Measurements from ENCODE around the gene SAXO1. TPM values are rescaled to one million over a fixed set of nuclear protein-coding genes. Genes with fewer than 3 reads are reported as not detected.
A peak's percentile ranks its signal among the peaks of the same experiment; 100 is the strongest.

SAXO1 gene, protein sequence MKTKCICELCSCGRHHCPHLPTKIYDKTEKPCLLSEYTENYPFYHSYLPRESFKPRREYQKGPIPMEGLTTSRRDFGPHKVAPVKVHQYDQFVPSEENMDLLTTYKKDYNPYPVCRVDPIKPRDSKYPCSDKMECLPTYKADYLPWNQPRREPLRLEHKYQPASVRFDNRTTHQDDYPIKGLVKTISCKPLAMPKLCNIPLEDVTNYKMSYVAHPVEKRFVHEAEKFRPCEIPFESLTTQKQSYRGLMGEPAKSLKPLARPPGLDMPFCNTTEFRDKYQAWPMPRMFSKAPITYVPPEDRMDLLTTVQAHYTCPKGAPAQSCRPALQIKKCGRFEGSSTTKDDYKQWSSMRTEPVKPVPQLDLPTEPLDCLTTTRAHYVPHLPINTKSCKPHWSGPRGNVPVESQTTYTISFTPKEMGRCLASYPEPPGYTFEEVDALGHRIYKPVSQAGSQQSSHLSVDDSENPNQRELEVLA
- total RNA-seq (1 to 10 TPM in 1 of 2 experiments, under 1 TPM in 1; 0.29 to 1.0 TPM), polyA plus RNA-seq (under 1 TPM; 0.09 to 0.34 TPM)

DNA sequence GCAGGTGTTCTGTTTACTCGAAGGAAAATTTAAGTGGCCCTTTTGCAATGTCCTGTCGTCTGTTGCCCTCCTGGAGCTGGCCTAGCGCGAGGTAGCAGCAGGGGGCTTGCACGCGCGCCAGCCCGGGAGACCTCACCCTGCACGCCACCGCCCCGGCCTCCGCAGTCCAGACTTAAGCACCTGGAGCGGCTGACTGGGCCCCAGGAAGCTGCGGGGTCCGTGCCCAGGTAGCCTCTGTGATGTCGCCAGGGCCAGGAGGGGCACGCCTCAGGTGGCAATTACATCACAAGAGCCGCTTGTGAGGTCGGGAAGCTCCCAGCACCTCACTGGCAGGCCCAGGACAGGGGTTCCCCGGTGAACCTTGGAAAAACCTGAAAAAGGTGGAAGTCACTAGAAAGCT, at the start of gene SAXO1:
Gene SAXO1 (minus strand): TSS at position 195 of the 400 bp plus-strand sequence. CDS start 301 bp downstream, outside the sequence.
- Histone ChIP-seq H3K4me1 (ENCODE audit: insufficient read depth, low read length) (no peaks in the 10 kb centered on the region), H3K4me3 (ENCODE audit: low read length in 2 of 2) (no peak within 1 kb of the TSS), H3K36me3 (ENCODE audit: insufficient read depth, low read length) (no peaks in the 10 kb centered on the region), H3K27ac (ENCODE audit: low read depth, low read length) (no peak within 1 kb of the TSS), H3K27me3 (ENCODE audit: insufficient read depth, low read length) (peaks cover 4% of the 10 kb centered on the region), H3K9me3 (ENCODE audit: control insufficient read depth in 1 of 2, low read length in 2 of 2) (no peaks in the 10 kb centered on the region)
- ChIA-PET CTCF (ENCODE audit: partially characterized antibody) (no interaction called here), POLR2A (ENCODE audit: partially characterized antibody) (no interaction called here)
- H3K4me3 Mint-ChIP-seq: no peak within 1 kb of the TSS
- intact Hi-C loops (cut with micrococcal nuclease): no loop called here
- no peak within 1 kb of the TSS for H3K27ac Mint-ChIP-seq
- H3K4me1 Mint-ChIP-seq: peaks cover 0 to 2% (median 0%) of the 10 kb centered on the region in 4 donors
- no peaks in the 10 kb centered on the region for H3K9me3 Mint-ChIP-seq
- no peak for DNase-seq
- H3K36me3 Mint-ChIP-seq: peaks cover 1 to 5% of the 10 kb centered on the region in 2 donors
- H3K27me3 Mint-ChIP-seq: peaks cover 4 to 5% of the 10 kb centered on the region in 2 donors

DNA sequence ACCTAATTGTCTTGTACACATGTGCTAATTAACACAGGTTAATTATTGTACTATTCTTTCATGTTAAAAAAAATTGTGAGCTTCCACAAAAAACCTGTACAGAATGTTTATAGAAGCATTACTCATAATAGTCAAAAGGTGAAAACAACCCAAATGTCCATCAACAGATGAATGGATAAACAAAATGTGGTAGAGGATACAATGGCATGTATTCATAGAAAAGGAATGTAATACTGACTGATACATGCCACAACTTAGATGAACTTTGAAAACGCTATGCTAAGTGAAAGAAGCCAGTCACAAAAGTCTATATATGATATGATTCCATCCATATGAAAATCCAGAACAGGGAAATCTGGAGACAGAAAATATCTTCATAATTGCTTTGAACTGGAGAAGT, 41.8 kb upstream of the SAXO1 start:
- Histone ChIP-seq H3K4me1 (ENCODE audit: insufficient read depth, low read length) (no peaks in the 10 kb centered on the region), H3K27me3 (ENCODE audit: insufficient read depth, low read length) (no peaks in the 10 kb centered on the region), H3K27ac (ENCODE audit: low read depth, low read length) (no peak overlapping the region), H3K36me3 (ENCODE audit: insufficient read depth, low read length) (peaks cover 13% of the 10 kb centered on the region), H3K9me3 (ENCODE audit: control insufficient read depth in 1 of 2, low read length in 2 of 2) (no peaks in the 10 kb centered on the region), H3K4me3 (ENCODE audit: low read length in 2 of 2) (no peak overlapping the region)
- POLR2A ChIA-PET (ENCODE audit: partially characterized antibody): interaction anchor here (0.6 kb wide), 1 partner anchor 53 kb away, joined by 3 read pairs; no protein-coding TSS in a partner anchor
- H3K4me3 Mint-ChIP-seq: no peak overlapping the region
- CTCF ChIA-PET (ENCODE audit: partially characterized antibody): interaction anchor here (1.2 kb wide), 1 partner anchor 11 kb away, joined by 5 read pairs; no protein-coding TSS in a partner anchor
- DNase-seq: no peak
- peaks cover 0 to 1% (median 0%) of the 10 kb centered on the region in 8 donors for H3K9me3 Mint-ChIP-seq
- peaks cover 51% of the 10 kb centered on the region in 2 donors for H3K36me3 Mint-ChIP-seq
- H3K27me3 Mint-ChIP-seq: no peaks in the 10 kb centered on the region
- intact Hi-C loops (cut with micrococcal nuclease): no loop called here
- peak overlapping the region in 2 of 7 donors; percentile 18 to 70 for H3K27ac Mint-ChIP-seq
- H3K4me1 Mint-ChIP-seq: peaks cover 0 to 12% (median 8%) of the 10 kb centered on the region in 4 donors

DNA sequence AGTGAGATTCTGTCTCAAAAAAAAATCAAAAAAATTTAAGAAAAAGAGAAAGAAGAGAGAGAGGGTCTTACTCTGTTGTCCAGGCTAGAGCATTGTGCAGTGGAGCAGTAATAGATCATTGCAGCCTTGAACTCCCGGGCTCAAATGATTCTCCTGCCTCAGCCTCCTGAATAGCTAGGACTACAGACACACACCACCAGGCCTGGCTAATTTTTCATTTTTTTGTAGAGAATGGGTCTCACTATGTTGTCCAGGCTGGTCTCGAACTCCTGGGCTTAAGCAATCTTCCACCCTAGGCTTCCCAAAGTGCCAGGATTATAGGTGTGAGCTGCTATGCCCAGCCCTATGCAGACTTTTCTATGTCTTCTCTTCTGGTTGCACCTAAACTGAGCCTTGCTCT, 41.2 kb upstream of the SAXO1 start:
- ChIA-PET POLR2A (ENCODE audit: partially characterized antibody) (interaction anchor here (0.6 kb wide), 1 partner anchor 54 kb away, joined by 3 read pairs; no protein-coding TSS in a partner anchor), CTCF (ENCODE audit: partially characterized antibody) (interaction anchor here (1.6 kb wide), 1 partner anchor 11 kb away, joined by 7 read pairs; no protein-coding TSS in a partner anchor)
- intact Hi-C loops (cut with micrococcal nuclease): no loop called here
- Histone ChIP-seq H3K4me3 (ENCODE audit: low read length in 2 of 2) (no peak overlapping the region), H3K27me3 (ENCODE audit: insufficient read depth, low read length) (no peaks in the 10 kb centered on the region), H3K36me3 (ENCODE audit: insufficient read depth, low read length) (peaks cover 13% of the 10 kb centered on the region), H3K27ac (ENCODE audit: low read depth, low read length) (no peak overlapping the region), H3K4me1 (ENCODE audit: insufficient read depth, low read length) (no peaks in the 10 kb centered on the region), H3K9me3 (ENCODE audit: control insufficient read depth in 1 of 2, low read length in 2 of 2) (no peaks in the 10 kb centered on the region)
- Mint-ChIP-seq H3K27me3 (no peaks in the 10 kb centered on the region), H3K27ac (peak overlapping the region in 2 of 7 donors; percentile 54 to 71), H3K4me3 (no peak overlapping the region), H3K9me3 (peaks cover 0 to 1% (median 0%) of the 10 kb centered on the region in 8 donors), H3K36me3 (peaks cover 52% of the 10 kb centered on the region in 2 donors), H3K4me1 (peaks cover 0 to 12% (median 8%) of the 10 kb centered on the region in 4 donors)
- no peak for DNase-seq

DNA sequence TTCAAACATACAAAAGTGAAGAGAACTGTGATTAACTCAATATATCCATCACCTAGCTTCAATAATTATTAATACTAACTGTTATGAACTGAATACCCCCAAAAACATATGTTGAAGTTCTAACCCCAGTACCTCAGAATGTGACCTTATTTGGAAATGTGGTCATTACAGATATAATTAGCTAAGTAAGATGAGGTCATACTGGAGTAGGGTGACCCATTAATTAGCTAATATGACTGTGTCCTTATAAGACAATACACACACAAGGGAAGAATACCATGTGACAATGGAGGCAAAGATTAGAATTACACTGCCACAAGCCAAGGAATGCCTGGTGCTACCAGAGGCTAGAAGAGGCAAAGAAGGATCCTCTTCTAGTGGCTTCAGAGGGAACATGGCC, 24.0 kb upstream of the SAXO1 start:
- H3K27ac Mint-ChIP-seq: no peak overlapping the region
- DNase-seq: no peak
- intact Hi-C loops (cut with micrococcal nuclease): no loop called here
- Histone ChIP-seq H3K27me3 (ENCODE audit: insufficient read depth, low read length) (no peaks in the 10 kb centered on the region), H3K36me3 (ENCODE audit: insufficient read depth, low read length) (peaks cover 38% of the 10 kb centered on the region), H3K27ac (ENCODE audit: low read depth, low read length) (no peak overlapping the region), H3K9me3 (ENCODE audit: control insufficient read depth in 1 of 2, low read length in 2 of 2) (no peaks in the 10 kb centered on the region), H3K4me3 (ENCODE audit: low read length in 2 of 2) (no peak overlapping the region), H3K4me1 (ENCODE audit: insufficient read depth, low read length) (peaks cover 7% of the 10 kb centered on the region)
- peaks cover 2 to 18% (median 10%) of the 10 kb centered on the region in 4 donors for H3K4me1 Mint-ChIP-seq
- no peaks in the 10 kb centered on the region for H3K9me3 Mint-ChIP-seq
- H3K4me3 Mint-ChIP-seq: no peak overlapping the region
- POLR2A ChIA-PET (ENCODE audit: partially characterized antibody): interaction anchor here (1.4 kb wide), 1 partner anchor 8 kb away, joined by 3 read pairs; the partner anchor contains the start of gene RRAGA
- peaks cover 55 to 66% of the 10 kb centered on the region in 2 donors for H3K36me3 Mint-ChIP-seq
- H3K27me3 Mint-ChIP-seq: no peaks in the 10 kb centered on the region
- CTCF ChIA-PET (ENCODE audit: partially characterized antibody): interaction anchor here (0.5 to 1.7 kb wide), 4 partner anchors 10 to 400 kb away, joined by 3 to 5 read pairs (median 4); no protein-coding TSS in a partner anchor

DNA sequence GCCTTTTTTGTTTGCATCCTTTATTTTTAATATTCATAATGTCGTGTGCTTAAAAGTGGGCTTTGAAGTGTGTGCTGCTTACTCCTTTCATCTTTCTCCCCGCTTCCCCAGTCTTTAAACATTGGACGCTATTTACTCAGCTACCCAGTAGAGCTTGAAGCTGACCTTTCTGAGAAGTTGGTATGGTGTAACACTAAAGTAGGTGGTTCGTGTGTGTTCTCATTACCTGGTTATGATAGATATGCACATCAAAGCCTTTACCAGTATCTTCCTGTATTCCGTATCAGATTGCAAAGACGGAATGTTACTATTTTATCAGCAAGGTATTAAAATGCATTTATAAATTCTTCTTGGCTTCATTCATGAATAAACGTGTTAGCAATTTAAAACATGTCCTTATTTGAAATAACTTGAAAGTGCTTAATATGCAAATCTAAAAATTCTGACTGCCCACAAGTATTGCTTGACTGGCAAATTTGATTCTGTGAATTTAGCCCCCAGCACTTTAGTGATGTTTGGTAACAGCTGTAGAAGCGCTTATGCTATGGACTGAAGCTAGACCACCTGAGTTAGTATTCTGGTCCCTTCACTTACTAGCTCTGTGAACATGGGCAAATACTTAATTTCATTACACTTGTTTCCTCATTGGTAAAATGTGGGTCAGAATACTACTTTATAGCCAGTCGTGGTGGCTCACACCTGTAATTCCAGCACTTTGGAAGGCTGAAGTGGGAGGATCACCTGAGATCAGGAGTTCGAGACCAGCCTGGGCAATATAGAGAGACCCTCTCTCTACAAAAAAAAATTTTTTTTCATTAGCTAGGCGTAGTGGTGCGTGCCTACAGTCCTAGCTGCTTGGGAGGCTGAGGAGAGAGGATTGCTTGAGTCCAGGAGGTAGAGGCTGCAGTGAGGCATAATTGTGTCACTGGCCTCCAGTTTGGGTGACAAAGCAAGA, 17.9 kb upstream of the SAXO1 start:
- ChIA-PET POLR2A (ENCODE audit: partially characterized antibody) (interaction anchor here (0.6 to 3.0 kb wide), 11 partner anchors 29 to 329 kb away, joined by 3 to 28 read pairs (median 5); partner anchors contain the start of genes DENND4C and RPS6), CTCF (ENCODE audit: partially characterized antibody) (interaction anchor here (0.8 to 3.3 kb wide), 8 partner anchors 11 to 413 kb away, joined by 3 to 15 read pairs (median 6); no protein-coding TSS in a partner anchor)
- DNase-seq: no peak

DNA sequence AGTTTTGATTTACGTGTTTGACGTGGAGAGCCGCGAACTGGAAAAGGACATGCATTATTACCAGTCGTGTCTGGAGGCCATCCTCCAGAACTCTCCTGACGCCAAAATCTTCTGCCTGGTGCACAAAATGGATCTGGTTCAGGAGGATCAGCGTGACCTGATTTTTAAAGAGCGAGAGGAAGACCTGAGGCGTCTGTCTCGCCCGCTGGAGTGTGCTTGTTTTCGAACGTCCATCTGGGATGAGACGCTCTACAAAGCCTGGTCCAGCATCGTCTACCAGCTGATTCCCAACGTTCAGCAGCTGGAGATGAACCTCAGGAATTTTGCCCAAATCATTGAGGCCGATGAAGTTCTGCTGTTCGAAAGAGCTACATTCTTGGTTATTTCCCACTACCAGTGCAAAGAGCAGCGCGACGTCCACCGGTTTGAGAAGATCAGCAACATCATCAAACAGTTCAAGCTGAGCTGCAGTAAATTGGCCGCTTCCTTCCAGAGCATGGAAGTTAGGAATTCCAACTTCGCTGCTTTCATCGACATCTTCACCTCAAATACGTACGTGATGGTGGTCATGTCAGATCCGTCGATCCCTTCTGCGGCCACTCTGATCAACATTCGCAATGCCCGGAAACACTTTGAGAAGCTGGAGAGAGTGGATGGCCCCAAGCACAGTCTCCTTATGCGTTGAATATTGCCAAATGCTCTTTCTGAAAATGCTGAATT, 17.1 kb upstream of the SAXO1 start:
- H3K4me1 ChIP-seq (ENCODE audit: insufficient read depth, low read length): peaks cover 39% of the 10 kb centered on the region
- Mint-ChIP-seq H3K9me3 (no peaks in the 10 kb centered on the region), H3K27me3 (no peaks in the 10 kb centered on the region)

More for the DNA sequence above, 17.9 kb upstream of the SAXO1 start:
- no peaks in the 10 kb centered on the region for H3K27me3 Mint-ChIP-seq
- peaks cover 39% of the 10 kb centered on the region for H3K4me1 ChIP-seq (ENCODE audit: insufficient read depth, low read length)
- peak overlapping the region; percentile 87 for H3K27ac ChIP-seq (ENCODE audit: low read depth, low read length)
- peak overlapping the region; percentile 76 to 100 (median 96) for H3K27ac Mint-ChIP-seq
- no peaks in the 10 kb centered on the region for H3K36me3 ChIP-seq (ENCODE audit: insufficient read depth, low read length)
- H3K4me3 ChIP-seq (ENCODE audit: low read length in 2 of 2): peak overlapping the region; percentile 84 to 96
- intact Hi-C loops (cut with micrococcal nuclease): no loop called here
- H3K9me3 Mint-ChIP-seq: no peaks in the 10 kb centered on the region
- peak overlapping the region; percentile 87 to 99 (median 96) for H3K4me3 Mint-ChIP-seq
- H3K36me3 Mint-ChIP-seq: peaks cover 6 to 32% of the 10 kb centered on the region in 2 donors
- H3K27me3 ChIP-seq (ENCODE audit: insufficient read depth, low read length): no peaks in the 10 kb centered on the region
- no peaks in the 10 kb centered on the region for H3K9me3 ChIP-seq (ENCODE audit: control insufficient read depth in 1 of 2, low read length in 2 of 2)
- H3K4me1 Mint-ChIP-seq: peaks cover 21 to 59% (median 40%) of the 10 kb centered on the region in 4 donors

More for the DNA sequence above, 17.1 kb upstream of the SAXO1 start:
- POLR2A ChIA-PET (ENCODE audit: partially characterized antibody): interaction anchor here (0.6 to 3.0 kb wide), 13 partner anchors 30 to 407 kb away, joined by 3 to 30 read pairs (median 7); partner anchors contain the start of genes DENND4C and RPS6
- intact Hi-C loops (cut with micrococcal nuclease): loop anchor here (1.0 to 2.0 kb wide), 8 partner anchors 52 to 1573 kb away; partner anchors contain the start of genes DENND4C, HAUS6, MLLT3 and PLIN2
- Mint-ChIP-seq H3K36me3 (peaks cover 0 to 30% of the 10 kb centered on the region in 2 donors), H3K4me3 (peak overlapping the region; percentile 87 to 99 (median 96)), H3K4me1 (peaks cover 21 to 56% (median 40%) of the 10 kb centered on the region in 4 donors), H3K27ac (peak overlapping the region; percentile 96 to 100 (median 99))
- Histone ChIP-seq H3K27me3 (ENCODE audit: insufficient read depth, low read length) (no peaks in the 10 kb centered on the region), H3K27ac (ENCODE audit: low read depth, low read length) (peak overlapping the region; percentile 87), H3K4me3 (ENCODE audit: low read length in 2 of 2) (peak overlapping the region; percentile 84 to 96), H3K9me3 (ENCODE audit: control insufficient read depth in 1 of 2, low read length in 2 of 2) (no peaks in the 10 kb centered on the region), H3K36me3 (ENCODE audit: insufficient read depth, low read length) (no peaks in the 10 kb centered on the region)
- CTCF ChIA-PET (ENCODE audit: partially characterized antibody): interaction anchor here (0.8 to 3.3 kb wide), 12 partner anchors 12 to 182 kb away, joined by 3 to 15 read pairs (median 6); no protein-coding TSS in a partner anchor
- peak in 2 of 5 donors; percentile 11 to 21 for DNase-seq
